Superior temporal gyrus (tissue), 1 donor: ENCODE measurements around the gene LY6G5C.

Experiments used
- DNase-seq: peaks from one replicate; pipeline ENCODE4 v3.0.0-alpha.2; 2016; ENCODE audit errors: extremely low spot score

LY6G5C gene

GRCh38 chr6:31663126-31663960, 17.5 kb downstream of the LY6G5C start:
- no peak for DNase-seq

DNA sequence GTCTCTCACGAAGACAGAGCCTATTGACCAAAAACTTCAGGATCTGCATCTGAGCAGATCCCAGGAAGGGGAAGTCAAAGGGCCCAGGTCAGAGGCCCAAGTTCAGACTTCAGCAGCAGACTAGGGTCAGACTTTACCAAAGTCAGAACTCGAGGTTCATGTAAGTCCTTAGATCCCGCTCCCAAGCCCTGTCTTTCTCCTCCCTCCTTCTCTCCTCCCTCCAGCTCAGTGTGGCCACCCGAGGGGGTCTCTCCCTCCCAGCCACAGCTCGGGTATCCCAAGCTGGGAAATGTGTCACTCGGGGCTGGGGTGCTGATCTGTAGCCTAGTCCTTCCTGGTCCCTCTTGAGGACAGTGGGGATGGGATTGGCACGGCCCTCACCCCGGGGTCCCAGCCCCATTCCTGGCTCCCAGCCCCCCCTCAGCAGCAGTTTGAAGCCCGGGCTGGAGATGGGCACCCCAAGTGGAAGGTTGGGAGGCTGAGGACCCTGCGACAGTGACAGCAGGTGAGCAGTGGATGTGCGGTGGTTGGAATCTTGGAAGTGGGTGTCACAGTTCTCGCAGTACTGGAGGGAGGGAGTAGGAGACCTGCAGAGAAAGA, 18.6 kb downstream of the LY6G5C start:
- no peak for DNase-seq

- no peak for DNase-seq
Measured at GRCh38 chr6:31661262-31662123, 19.4 kb downstream of the LY6G5C start.

DNA sequence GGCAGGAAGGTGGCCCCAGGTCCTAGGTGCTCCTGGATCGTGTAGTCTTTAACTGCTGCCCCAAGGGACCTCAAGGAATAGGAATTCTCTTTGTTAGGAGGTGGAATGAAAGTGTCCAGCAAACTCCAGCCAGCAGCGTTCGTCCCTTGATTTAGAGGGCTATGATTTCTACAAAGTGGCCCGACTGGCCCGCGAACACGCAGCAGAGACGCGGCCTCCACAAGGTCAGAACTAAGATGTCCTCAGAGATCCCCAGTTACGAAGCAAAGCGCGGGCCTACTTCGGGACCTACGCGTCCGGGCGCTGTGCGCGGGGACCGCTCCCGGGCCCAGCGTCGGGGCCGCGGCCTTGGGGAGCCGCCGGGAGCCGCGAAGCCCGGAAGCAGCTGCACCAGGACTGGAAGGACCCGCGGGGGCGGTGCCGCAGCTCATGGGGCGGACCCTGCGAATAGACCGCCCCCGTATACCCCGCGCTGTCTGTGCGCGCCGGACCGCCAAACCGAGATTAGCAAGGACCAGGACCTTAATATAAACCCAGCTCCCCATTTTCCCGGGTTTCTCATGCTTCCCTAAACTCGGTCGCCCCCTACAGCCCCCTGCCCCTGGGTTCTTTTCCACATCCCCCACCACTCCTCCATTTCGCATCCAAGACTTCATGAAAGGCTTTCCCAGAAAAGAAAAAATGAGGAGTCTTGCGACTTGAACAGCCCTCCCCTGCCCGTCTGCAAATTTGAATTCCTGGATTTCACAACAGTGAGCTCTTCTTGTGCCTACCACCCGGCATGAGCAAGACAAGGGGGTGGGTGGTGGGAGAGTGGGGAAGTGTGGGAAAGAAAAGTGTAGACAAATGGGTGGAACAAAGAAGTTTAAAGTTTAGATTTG, 20.2 kb downstream of the LY6G5C start, which contains the start of gene C6orf47:
Gene C6orf47 (minus strand): TSS at position 398 of the 881 bp plus-strand sequence. CDS start 831 bp downstream, outside the sequence.
- peak; percentile 73 for DNase-seq

GRCh38 chr6:31659649-31660380, 21.1 kb downstream of the LY6G5C start:
- peak; percentile 18 for DNase-seq

DNA sequence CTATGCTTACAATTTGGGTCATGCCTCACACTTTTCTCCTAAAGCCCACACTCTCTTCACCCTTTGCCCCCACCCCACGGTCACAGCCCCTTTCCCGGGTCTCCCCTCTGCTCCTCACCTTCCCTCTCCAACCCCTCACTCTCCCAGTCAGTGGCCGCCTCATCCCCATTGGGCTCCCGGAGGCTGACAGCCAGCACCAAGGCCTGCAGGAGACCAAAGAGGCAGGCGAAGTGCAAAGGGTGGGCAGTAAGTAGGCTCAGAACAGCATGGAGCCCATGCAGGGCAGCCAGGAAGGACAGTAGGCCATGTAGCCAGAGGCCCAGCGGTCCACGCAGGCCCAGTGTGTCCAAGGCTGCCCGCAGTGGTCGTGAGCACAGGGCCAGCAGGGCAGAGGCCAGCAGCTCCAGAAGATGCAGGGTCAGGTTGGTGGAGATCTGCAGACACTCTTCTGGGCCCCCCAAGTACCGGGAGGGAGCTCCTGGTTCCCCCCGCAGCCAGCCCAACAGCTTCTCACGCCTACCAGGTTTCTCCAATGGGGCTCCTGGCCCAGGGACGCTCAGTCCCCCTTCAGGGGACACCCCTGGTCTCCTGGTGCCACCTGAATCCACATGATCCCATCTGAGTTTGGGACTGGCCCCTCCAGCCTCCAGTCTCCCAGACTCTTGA, 21.8 kb downstream of the LY6G5C start:
- DNase-seq = no peak

- DNase-seq = no peak
Measured at GRCh38 chr6:31658158-31658688, 22.6 kb downstream of the LY6G5C start.

- no peak for DNase-seq
Measured at GRCh38 chr6:31657406-31658157, 23.3 kb downstream of the LY6G5C start.

DNA sequence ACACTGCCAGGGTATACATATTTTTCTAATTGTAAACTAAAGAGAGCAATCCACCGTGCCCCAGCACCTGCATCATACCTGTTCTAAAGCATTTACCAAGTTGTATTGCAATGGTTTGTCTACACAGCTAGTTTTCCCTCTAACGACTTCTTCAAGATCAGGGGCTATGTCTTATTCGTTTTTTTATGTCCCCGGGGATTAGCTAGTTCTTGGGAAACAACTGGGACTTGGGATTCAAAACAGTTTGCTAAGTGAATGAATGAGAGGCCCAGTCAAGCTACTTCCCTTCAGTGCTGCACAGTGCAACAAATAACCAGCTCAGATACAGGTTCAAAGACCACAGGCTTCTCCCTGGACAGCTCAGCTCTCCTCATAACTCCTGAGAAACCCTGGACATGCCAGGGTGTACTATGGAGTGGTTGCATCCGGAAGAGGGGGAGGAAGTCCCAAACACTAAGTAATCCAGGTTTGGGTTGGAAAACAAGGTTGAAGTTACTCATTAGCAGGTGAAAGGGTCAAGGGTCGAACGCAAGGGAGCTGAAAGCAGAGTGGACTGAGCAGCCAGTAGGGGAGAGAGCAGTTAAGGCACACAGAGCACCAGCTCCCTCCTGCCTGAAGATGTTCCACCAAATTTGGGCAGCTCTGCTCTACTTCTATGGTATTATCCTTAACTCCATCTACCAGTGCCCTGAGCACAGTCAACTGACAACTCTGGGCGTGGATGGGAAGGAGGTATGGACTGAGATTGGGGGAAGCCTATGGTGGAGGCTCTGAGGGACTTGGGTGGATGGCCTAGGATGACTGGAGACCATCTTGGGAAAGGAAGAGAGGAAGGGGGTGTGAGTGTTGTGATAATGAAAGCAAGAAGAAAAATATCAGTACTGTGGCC, 25.3 kb downstream of the LY6G5C start, which contains the start of gene APOM:
Gene APOM (plus strand): TSS at position 546 of the 889 bp plus-strand sequence. CDS start 73 bp downstream, at position 619.
- DNase-seq = no peak

DNA sequence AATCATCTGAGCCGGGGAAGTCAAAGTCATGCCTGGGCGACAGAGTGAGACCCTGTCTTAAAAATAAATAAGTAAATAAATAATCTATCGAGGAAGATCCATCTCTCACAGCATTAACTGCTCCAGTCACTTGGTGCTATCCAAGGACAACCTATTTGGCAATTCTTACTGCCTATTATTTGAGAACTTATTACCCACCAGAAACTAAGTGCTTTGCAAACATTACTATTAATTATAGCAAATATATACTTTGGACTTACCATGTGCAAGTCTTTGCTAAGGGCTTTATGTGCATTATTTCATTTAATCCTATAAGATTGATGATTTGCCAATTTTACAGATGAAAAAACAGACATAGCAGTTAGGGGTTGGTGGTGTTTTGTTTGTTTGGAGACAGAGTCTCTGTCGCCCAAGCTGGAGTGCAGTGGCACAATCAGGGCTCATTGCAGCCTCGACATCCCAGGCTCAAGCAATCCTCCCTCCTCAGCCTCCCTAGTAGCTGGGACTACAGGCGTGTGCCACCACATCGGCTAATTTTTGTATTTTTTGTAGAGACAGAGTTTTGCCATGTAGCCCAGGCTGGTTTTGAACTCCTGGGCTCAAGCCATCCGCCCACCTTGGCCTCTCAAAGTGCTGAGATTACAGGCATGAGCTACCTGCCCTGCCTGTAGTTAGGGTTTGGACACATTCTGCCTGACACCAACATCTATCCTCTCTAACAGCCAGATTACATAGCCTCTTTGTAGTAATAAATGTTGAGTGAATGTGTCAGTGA, 26.1 kb downstream of the LY6G5C start:
- no peak for DNase-seq

GRCh38 chr6:31652925-31653724, 27.7 kb downstream of the LY6G5C start:
- no peak for DNase-seq

- no peak for DNase-seq
Measured at GRCh38 chr6:31651602-31652191, 29.2 kb downstream of the LY6G5C start.

DNA sequence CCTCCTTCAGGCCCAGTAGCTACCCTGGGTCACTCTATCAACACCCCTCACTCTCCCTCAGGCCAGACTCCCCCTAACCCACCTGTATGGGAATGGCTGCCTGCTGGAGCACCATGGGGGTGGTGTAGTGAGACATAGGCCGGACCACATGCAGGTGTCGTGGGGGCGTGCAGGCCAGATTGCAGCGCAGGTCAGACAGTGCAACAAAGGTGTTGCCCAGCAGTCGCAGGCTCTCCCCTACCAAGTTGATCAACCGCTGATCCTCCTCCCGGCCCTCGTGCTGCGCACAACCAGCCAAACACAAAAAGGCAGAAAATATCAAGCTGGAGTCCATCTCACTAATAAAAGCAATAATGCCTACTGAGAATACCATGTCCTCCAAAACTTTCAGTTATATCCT, 35.5 kb downstream of the LY6G5C start:
- no peak for DNase-seq

GRCh38 chr6:31643818-31644454, 36.9 kb downstream of the LY6G5C start:
- DNase-seq = no peak
